H9 (cell line): Measurements from ENCODE around the gene RXFP2. TPM values are rescaled to one million over a fixed set of nuclear protein-coding genes. Genes with fewer than 3 reads are reported as not detected.

ENCODE experiments used
- DNase-seq: peaks from one replicate; pipeline ENCODE4 v3.0.0-alpha.2; 2017
- H2AFZ ChIP-seq: one replicate; pipeline ENCODE4 v1.6.1; 2013; ENCODE audit warnings: mild to moderate bottlenecking, low read length, control low read depth, moderate library complexity
- H2AK5ac ChIP-seq: 2 replicates; pipeline ENCODE4 v1.6.1; 2013; ENCODE audit warnings: low read length, control low read depth, mixed read lengths; ENCODE audit not compliant: insufficient read length
- H2BK120ac ChIP-seq: one replicate; pipeline ENCODE4 v1.6.1; 2013; ENCODE audit warnings: low read depth, mild to moderate bottlenecking, low read length, control low read depth, inconsistent platforms; ENCODE audit not compliant: poor library complexity, severe bottlenecking
- H2BK12ac ChIP-seq: 2 replicates; pipeline ENCODE4 v1.6.1; 2013; ENCODE audit warnings: low read length, control low read depth, mixed read lengths, low read depth; ENCODE audit not compliant: insufficient read length
- H2BK15ac ChIP-seq: 2 replicates; pipeline ENCODE4 v1.6.1; 2013; ENCODE audit warnings: low read depth, low read length, control low read depth
- H2BK20ac ChIP-seq: one replicate; pipeline ENCODE4 v1.6.1; 2013; ENCODE audit warnings: low read depth, mild to moderate bottlenecking, low read length, control low read depth, inconsistent platforms; ENCODE audit not compliant: poor library complexity, severe bottlenecking
- H2BK5ac ChIP-seq: 2 replicates; pipeline ENCODE4 v1.6.1; 2013; ENCODE audit warnings: low read length, control low read depth, mixed read lengths; ENCODE audit not compliant: insufficient read length
- H3K14ac ChIP-seq: 2 replicates; pipeline ENCODE4 v1.6.1; 2013; ENCODE audit warnings: low read length, control low read depth; ENCODE audit not compliant: insufficient read depth
- H3K18ac ChIP-seq: 2 replicates; pipeline ENCODE4 v1.6.1; 2013; ENCODE audit warnings: low read depth, mild to moderate bottlenecking, mixed read lengths, low read length, control low read depth; ENCODE audit not compliant: insufficient read length
- H3K23ac ChIP-seq: 2 replicates; pipeline ENCODE4 v1.6.1; 2013; ENCODE audit warnings: low read length, control low read depth, mixed read lengths, low read depth; ENCODE audit not compliant: insufficient read length
- H3K23me2 ChIP-seq: 2 replicates; pipeline ENCODE4 v1.6.1; 2013; ENCODE audit warnings: low read depth, mild to moderate bottlenecking, mixed read lengths, low read length, control low read depth; ENCODE audit not compliant: insufficient read length, poor library complexity, severe bottlenecking
- H3K27ac ChIP-seq: 2 replicates; pipeline ENCODE4 v1.5.1; 2013; ENCODE audit warnings: low read length, control low read depth, mixed read lengths, low read depth; ENCODE audit not compliant: insufficient read length
- H3K27me3 ChIP-seq: 2 replicates; pipeline ENCODE4 v1.6.1; 2013; ENCODE audit warnings: low read length, control low read depth, inconsistent platforms; ENCODE audit not compliant: insufficient read depth
- H3K4ac ChIP-seq: 2 replicates; pipeline ENCODE4 v1.6.1; 2013; ENCODE audit warnings: low read depth, mild to moderate bottlenecking, control low read depth, inconsistent platforms, low read length, moderate library complexity
- H3K4me1 ChIP-seq: 2 replicates; pipeline ENCODE4 v1.6.1; 2013; ENCODE audit warnings: low read length, control low read depth, inconsistent platforms; ENCODE audit not compliant: insufficient read depth
- H3K4me2 ChIP-seq: 2 replicates; pipeline ENCODE4 v1.6.1; 2013; ENCODE audit warnings: low read length, control low read depth, mixed read lengths; ENCODE audit not compliant: insufficient read length, insufficient read depth
- H3K56ac ChIP-seq: 2 replicates; pipeline ENCODE4 v1.6.1; 2013; ENCODE audit warnings: low read depth, mild to moderate bottlenecking, mixed read lengths, low read length, control low read depth; ENCODE audit not compliant: insufficient read length
- H3K79me1 ChIP-seq: 2 replicates; pipeline ENCODE4 v1.6.1; 2013; ENCODE audit warnings: low read depth, mild to moderate bottlenecking, moderate library complexity, low read length, control low read depth, inconsistent platforms; ENCODE audit not compliant: insufficient read depth, poor library complexity, severe bottlenecking
- H3K79me2 ChIP-seq: 2 replicates; pipeline ENCODE4 v1.6.1; 2013; ENCODE audit warnings: low read length, control low read depth, inconsistent platforms; ENCODE audit not compliant: insufficient read depth
- H3K9ac ChIP-seq: 2 replicates; pipeline ENCODE4 v1.6.1; 2013; ENCODE audit warnings: low read length, control low read depth, mixed read lengths; ENCODE audit not compliant: insufficient read length; ENCODE audit errors: extremely low read depth
- H3K9me3 ChIP-seq: one replicate; pipeline ENCODE4 v1.6.1; 2013; ENCODE audit warnings: low read depth, low read length, inconsistent platforms; ENCODE audit not compliant: control insufficient read depth
- H3T11ph ChIP-seq: one replicate; pipeline ENCODE4 v1.6.1; 2013; ENCODE audit warnings: mild to moderate bottlenecking, low read length, control low read depth, inconsistent platforms
- H4K20me1 ChIP-seq: one replicate; pipeline ENCODE4 v1.6.1; 2013; ENCODE audit not compliant: control insufficient read depth, insufficient read length, insufficient read depth
- H4K5ac ChIP-seq: 2 replicates; pipeline ENCODE4 v1.6.1; 2013; ENCODE audit warnings: low read depth, mild to moderate bottlenecking, mixed read lengths, low read length, control low read depth; ENCODE audit not compliant: insufficient read length
- H4K8ac ChIP-seq: replicated peaks from 2 replicates; pipeline ENCODE4 v1.6.1; 2013; ENCODE audit warnings: low read length, control low read depth, mixed read lengths, low read depth; ENCODE audit not compliant: insufficient read length
- H4K91ac ChIP-seq: 2 replicates; pipeline ENCODE4 v1.6.1; 2013; ENCODE audit warnings: low read depth, mild to moderate bottlenecking, moderate library complexity, mixed read lengths, low read length, control low read depth; ENCODE audit not compliant: insufficient read length
- H3K27ac Mint-ChIP-seq, 3 experiments: 2 replicates in 2 of 3; 3 replicates in 1 of 3; pipeline ENCODE4 v1.8.0; 2020 to 2021; ENCODE audit warnings: mixed read lengths in 3 of 3, mild to moderate bottlenecking in 1 of 3, moderate library complexity in 1 of 3
- H3K27me3 Mint-ChIP-seq: 2 replicates; pipeline ENCODE4 v1.8.0; 2021; ENCODE audit warnings: low read depth, mild to moderate bottlenecking, moderate library complexity, mixed read lengths
- H3K36me3 Mint-ChIP-seq, 3 experiments: 2 replicates in 2 of 3; 3 replicates in 1 of 3; pipeline ENCODE4 v1.8.0; 2020 to 2021; ENCODE audit warnings: low read depth in 3 of 3, mixed read lengths in 3 of 3; ENCODE audit not compliant: insufficient read depth in 1 of 3
- H3K4me1 Mint-ChIP-seq, 2 experiments: 2 replicates each; pipeline ENCODE4 v1.8.0; 2020; ENCODE audit warnings: mixed read lengths in 2 of 2
- H3K4me3 Mint-ChIP-seq, 2 experiments: 2 replicates in 1 of 2; 3 replicates in 1 of 2; pipeline ENCODE4 v1.8.0; 2020 to 2021; ENCODE audit warnings: mild to moderate bottlenecking in 2 of 2, mixed read lengths in 2 of 2, moderate library complexity in 1 of 2
- H3K9me3 Mint-ChIP-seq, 2 experiments: 2 replicates in 1 of 2; 3 replicates in 1 of 2; pipeline ENCODE4 v1.8.0; 2020; ENCODE audit warnings: mild to moderate bottlenecking in 2 of 2, mixed read lengths in 2 of 2, moderate library complexity in 1 of 2
- WGBS: extraction: QIAGEN DNeasy Blood & Tissue Kit; methylation state at CpG from one replicate; pipeline ENCODE4 v1.1.7; 2013; ENCODE audit warnings: missing lambda C conversion rate, low lambda C conversion rate, mixed read lengths; ENCODE audit not compliant: insufficient read length; ENCODE audit errors: extremely low coverage; 5-methylcytosine and 5-hydroxymethylcytosine counted together
- total RNA-seq: library from RNA; stranded (reverse); gene quantifications from 2 replicates; pipeline ENCODE4 v1.2.1, GENCODE V29; 2021
- TF ChIP-seq, protein P1 (sequence below): fragments of 200-600 bp; sonication (generic); conservative IDR thresholded peaks from 3 replicates; pipeline ENCODE4 v1.8.0; 2021; ENCODE audit warnings: antibody characterized with exemption, mild to moderate bottlenecking

The RXFP2 gene
- total RNA-seq, 1 experiment from 2014 or later = not detected

DNA sequence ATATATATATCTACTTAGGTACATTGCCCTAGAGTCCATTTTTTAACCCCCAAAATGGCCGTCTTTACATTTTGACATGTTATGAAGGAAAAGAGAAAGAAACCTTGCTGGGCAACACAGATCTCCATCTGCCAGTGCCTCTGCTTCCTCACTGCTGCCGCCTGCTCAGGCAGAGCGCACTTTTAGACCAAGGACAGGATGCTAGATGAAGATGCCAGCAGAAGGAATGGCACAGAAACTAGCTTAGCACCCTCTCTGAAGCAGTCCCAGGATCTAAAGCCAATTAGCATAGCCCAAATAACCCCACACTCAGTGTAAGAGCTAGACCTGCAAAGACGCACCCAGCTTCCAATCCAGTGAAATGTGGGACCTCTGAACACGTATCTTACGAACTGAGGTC, 111.9 kb downstream of the RXFP2 start:
- peaks cover 33% of the 10 kb centered on the region for H3K27me3 Mint-ChIP-seq
- H3K9me3 Mint-ChIP-seq = no peaks in the 10 kb centered on the region
- no peak overlapping the region for H4K91ac ChIP-seq
- H3K23ac ChIP-seq = no peak overlapping the region
- H3K27ac ChIP-seq = no peak overlapping the region
- no peaks in the 10 kb centered on the region for H3K79me1 ChIP-seq
- no peak overlapping the region for H3T11ph ChIP-seq
- no peak overlapping the region for H2AK5ac ChIP-seq
- no peak overlapping the region for H2BK120ac ChIP-seq
- H3K4me1 ChIP-seq = no peaks in the 10 kb centered on the region
- H2AFZ ChIP-seq = no peak overlapping the region
- no peak overlapping the region for H3K9ac ChIP-seq
- H2BK20ac ChIP-seq = no peak overlapping the region
- no peak overlapping the region for H3K27ac Mint-ChIP-seq
- no CpG with 5 or more reads among the region's 6 CpGs for WGBS
- H2BK15ac ChIP-seq = no peak overlapping the region
- H3K23me2 ChIP-seq = no peaks in the 10 kb centered on the region
- no peaks in the 10 kb centered on the region for H3K27me3 ChIP-seq
- H3K4me3 Mint-ChIP-seq = no peak overlapping the region
- H3K14ac ChIP-seq = no peak overlapping the region; the same call in 1 of the 2 replicates
- no peaks in the 10 kb centered on the region for H3K9me3 ChIP-seq
- TF ChIP-seq, protein P1, sequence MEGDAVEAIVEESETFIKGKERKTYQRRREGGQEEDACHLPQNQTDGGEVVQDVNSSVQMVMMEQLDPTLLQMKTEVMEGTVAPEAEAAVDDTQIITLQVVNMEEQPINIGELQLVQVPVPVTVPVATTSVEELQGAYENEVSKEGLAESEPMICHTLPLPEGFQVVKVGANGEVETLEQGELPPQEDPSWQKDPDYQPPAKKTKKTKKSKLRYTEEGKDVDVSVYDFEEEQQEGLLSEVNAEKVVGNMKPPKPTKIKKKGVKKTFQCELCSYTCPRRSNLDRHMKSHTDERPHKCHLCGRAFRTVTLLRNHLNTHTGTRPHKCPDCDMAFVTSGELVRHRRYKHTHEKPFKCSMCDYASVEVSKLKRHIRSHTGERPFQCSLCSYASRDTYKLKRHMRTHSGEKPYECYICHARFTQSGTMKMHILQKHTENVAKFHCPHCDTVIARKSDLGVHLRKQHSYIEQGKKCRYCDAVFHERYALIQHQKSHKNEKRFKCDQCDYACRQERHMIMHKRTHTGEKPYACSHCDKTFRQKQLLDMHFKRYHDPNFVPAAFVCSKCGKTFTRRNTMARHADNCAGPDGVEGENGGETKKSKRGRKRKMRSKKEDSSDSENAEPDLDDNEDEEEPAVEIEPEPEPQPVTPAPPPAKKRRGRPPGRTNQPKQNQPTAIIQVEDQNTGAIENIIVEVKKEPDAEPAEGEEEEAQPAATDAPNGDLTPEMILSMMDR = no peak
- H3K4ac ChIP-seq = no peak overlapping the region
- no peaks in the 10 kb centered on the region for H3K79me2 ChIP-seq
- no peak overlapping the region for H2BK5ac ChIP-seq
- H4K5ac ChIP-seq = no peak overlapping the region
- H2BK12ac ChIP-seq = no peak overlapping the region
- H3K4me1 Mint-ChIP-seq = peaks cover 8 to 13% of the 10 kb centered on the region in 2 experiments
- no peaks in the 10 kb centered on the region for H4K20me1 ChIP-seq
- H4K8ac ChIP-seq = no peak overlapping the region
- DNase-seq = no peak
- no peaks in the 10 kb centered on the region for H3K36me3 Mint-ChIP-seq
- no peak overlapping the region for H3K18ac ChIP-seq
- H3K56ac ChIP-seq = no peak overlapping the region
- no peak overlapping the region for H3K4me2 ChIP-seq
